Activated CD4-positive, alpha-beta T cell treated with anti-CD3 and anti-CD28 coated beads for 48 hours (primary cell): ENCODE data around the gene NUPR1.
"Not testable (repeated sequence)": the region's sequence is repeated elsewhere in the genome, so short reads cannot be mapped to it uniquely, and the experiment has no call there.

ENCODE experiments used
- DNase-seq: peaks from one replicate; pipeline ENCODE4 v3.0.0-alpha.2; 2020

NUPR1 gene

DNA sequence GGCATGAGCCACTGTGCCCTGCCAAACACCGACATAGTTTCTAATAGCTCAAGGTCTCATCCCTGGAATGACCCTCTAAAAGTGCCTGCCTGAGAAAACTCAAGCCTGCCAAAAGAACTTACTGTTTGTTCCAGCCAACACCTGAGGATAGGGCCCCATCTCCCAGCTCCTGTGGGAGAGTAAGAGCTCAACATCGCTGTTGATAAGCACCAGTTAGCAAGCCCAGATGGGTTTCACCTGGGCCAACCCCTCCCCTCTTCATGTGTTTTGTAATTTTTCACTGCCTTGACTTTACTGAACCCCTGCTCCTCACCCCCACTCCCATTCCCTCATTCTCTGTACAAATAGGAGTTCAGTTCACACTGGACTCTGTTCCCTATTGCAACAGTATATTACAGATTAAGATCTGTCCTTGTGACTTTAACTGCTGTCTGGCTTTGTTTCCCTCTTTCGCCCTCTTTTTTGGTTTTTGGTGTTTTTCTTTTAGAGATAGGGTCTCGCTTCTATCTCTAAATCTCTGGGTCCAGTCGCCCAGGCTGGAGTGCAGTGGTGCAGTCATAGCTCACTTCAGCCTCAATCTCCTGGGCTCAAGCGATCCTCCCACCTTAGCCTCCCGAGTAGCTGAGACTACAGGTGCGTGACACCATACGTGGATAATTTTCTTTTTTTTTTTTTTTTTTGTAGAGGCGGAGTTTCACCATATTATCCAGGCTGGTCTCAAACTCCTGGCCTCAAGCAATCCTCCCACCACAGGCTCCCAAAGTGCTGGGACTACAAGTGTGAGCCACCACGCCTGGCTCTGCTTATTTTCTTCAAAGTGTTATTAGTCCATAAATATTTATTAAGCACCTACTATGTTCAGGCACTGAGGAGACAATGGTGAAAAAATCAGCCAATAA is 12.3 kb downstream of the NUPR1 start:
- DNase-seq = no peak

DNA sequence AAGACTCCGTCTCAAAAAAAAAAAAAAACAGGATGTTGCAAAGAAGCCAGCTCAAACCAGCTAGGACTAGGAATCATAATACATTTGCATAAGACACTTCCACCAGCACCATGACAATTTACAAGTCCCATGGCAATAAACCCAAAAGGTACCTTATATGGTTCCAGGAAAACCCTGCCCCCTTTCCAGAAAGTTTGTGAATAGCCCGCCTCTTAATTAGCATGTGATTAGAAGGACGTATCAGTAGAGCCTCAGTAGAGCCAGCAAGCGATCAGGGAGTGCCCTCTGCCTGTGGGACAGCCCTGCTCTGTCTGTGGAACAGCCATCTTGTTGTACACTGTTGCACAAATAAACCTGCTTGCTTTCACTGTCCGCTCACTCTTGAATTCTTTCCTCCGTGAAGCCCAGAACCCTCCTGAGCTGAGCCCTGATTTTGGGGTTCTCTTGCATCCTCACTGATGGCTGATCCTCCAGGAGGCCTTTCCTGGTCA is 14.0 kb downstream of the NUPR1 start:
- DNase-seq = no peak

DNA sequence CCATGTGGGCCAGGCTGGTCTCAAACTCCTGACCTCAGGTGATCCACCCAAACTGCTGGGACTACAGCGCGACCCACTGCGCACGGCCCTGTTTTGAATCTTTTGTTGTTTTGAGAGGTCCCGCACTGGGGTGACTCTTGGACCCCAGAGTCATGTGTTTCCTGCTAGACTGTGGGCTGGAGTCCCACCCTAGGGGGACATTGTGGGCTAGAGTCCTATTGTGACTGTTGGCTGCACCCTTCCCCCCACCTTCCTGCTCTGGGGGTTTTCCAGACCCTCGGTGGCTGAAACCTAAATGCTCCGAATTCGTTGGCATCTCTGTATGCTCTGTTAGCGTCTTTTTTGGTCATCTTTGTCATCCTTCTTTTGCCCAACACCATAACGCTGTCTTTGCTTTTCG is 16.0 kb downstream of the NUPR1 start:
- DNase-seq = no peak

DNA sequence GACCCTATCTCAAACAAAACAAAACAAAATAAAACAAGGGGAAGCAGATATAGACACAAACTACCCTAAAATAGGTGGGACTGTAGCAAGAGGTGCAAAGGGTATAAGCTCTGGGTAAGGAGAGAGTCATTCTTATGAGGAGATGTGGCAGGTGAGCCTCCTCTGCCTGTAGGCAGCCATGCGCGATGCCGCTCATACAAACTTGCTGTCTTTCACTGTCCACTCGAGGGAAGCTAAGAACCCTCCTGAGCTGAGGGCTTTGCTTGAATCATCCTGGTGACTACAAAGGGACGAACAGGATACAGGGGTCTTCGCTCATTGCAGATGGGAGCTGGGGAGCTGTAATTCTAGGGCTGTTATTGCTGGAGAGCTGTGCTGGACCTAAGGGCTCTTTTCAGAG is 17.3 kb downstream of the NUPR1 start:
- no peak for DNase-seq

DNA sequence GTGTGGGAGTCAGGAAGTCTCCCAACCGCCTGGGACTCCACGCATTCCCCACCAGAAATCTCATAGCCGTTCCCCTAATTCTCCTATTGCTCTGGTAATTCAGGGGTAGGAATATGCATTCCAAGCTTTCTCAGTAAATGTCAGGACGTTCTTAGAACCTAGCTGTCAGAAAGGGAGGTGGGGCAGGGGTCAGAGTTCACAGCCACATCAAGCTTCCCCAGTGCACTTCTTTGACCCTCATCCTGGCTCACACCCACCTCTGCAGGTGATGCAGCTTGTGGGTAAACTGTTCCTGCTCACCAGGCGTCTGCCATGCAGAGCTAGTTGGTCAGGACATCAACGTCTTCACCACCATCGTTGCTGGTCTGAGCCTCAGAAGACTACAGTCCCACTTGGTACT is 18.1 kb downstream of the NUPR1 start:
- DNase-seq = no peak

DNA sequence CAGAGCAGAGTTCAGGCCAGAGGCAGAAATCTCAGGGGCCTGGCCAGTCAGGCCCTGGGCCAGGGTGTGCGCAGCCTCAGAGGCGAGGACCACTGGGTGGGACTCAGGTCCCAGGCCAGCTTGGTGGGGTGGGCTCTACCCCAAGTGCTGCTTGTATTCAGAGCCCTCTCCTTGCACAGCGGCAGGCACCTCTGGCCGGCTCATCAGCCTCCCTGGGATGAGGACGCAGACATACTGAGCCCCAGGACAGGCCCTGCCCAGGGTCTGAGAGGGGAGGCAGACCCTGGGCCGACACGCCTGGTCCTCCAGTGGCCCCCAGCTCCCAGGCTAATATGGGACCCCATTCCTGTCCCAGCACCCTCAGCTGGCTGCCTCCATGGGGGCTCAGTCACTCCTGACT is 24.5 kb downstream of the NUPR1 start:
- DNase-seq = no peak

DNA sequence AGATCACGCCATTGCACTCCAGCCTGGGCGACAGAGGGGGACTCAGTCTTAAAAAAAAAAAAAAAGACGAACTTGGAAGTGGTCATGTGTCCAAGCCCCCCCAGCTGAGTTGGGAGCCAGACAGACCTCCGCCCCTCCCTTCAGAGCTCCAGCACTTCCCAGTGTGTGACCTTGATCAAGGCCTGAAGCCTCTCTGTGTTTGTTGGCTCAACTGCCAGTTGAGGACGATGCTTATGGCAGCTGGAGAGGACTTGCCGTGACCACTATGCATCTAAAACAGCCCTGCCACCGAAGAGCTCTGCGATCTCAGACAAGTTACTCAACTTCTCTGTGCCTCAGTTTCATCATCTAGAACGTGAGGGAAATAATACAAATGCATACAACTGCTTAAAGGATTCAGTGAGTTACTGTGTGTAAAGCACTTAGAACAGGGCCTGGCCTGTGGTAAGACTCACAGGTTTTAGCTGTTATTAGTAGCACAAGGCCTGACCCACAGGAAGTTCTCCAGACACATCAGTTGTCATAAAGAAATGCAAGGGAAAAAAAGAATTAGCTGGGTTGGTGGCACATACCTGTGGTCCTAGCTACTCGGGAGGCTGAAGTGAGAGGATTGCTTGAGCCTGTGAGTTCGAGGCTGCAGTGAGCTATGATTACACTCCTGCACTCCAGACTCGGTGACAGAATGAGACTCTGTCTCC is 25.1 kb downstream of the NUPR1 start:
- no peak for DNase-seq

DNA sequence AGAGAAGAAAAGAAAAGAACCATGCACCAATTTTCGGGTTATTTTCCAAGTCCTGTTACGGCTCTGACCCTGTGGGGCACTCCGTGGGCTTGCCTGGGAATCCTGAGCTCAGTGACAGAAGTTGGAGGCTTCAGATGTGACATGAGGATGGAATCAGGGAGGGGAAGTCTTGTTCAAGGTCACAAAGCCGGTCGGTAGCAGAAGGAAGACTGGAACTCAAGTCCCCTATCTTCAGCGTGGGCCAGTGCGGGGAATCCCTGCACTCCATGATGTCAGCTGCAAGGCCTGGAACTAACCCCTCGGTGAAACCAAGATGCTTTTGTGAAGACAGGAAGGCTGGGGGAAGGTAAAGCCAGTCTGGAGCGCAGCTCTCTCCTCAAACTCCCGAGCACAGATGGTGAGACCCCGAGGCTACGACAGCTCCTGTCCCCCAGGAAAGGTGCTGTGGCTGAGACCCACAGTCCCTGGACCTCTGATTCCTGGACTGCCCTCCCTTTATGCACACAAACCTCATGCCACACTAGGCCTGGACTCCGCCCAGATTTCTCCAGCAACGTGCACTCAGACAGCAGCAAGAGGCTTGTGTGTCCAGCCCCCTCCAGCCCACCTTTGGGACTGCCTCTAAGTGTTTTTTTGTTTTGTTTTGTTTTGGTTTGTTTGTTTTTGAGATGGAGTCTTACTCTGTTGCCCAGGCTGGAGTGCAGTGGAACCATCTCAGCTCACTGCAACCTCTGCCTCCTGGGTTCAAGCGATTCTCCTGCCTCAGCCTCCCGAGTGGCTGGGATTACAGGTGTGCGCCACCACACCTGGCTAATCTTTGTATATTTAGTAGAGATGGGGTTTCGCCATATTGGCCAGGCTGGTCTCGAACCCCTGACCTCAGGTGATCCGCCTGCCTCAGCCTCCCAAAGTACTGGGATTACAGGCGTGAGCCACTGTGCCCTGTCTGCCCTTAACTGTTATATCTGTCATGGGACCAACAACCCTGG is 26.7 kb downstream of the NUPR1 start:
- no peak for DNase-seq

DNA sequence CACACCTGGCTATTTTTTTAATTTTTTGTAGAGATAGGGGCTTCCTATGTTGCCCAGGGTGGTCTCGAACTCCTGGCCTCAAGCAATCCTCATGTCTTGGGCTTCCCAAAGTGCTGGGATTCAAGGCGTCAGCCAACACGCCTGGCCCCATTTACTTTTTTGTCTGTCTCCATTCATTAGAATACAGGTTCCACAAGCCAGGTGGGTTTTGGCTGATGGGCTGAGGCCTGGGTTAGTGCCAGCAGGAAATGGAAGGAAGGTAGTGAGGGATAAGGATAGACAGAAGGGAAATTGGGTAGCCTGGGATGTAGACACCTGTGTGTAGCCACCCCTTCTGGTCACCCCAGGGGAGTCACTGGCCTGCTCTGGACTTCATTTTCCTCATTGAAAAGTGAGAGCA is 27.7 kb downstream of the NUPR1 start:
- no peak for DNase-seq

DNA sequence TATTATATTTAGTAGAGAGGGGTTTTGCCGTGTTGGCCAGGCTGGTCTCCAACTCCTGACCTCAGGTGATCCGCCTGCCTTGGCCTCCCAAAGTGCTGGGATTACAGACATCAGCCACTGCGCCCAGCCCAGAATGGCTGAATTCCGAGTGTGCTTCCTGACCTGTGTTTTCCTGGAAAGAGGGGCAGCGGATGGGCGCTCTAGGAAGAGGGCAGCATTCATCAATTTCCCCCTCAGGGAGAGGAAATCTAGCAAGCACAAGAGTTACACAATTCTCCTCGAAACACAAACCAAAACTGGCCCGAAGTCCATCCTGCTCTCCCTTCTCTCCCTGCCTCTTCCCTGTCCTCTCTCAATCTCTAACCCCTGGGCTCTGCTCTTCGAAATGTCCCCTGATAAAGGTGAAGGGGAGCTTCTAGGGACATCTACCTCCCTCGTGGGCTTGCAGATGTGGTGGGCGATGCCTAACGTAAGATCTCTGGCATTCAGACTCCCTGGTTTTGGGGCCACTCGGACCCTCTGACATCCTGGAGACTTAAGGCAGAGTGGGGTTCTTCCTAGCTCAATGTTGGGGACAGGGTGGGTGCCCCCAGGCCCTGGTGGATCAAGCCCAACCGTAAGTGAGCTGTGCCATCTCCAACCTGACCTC is 33.2 kb downstream of the NUPR1 start:
- DNase-seq = no peak

DNA sequence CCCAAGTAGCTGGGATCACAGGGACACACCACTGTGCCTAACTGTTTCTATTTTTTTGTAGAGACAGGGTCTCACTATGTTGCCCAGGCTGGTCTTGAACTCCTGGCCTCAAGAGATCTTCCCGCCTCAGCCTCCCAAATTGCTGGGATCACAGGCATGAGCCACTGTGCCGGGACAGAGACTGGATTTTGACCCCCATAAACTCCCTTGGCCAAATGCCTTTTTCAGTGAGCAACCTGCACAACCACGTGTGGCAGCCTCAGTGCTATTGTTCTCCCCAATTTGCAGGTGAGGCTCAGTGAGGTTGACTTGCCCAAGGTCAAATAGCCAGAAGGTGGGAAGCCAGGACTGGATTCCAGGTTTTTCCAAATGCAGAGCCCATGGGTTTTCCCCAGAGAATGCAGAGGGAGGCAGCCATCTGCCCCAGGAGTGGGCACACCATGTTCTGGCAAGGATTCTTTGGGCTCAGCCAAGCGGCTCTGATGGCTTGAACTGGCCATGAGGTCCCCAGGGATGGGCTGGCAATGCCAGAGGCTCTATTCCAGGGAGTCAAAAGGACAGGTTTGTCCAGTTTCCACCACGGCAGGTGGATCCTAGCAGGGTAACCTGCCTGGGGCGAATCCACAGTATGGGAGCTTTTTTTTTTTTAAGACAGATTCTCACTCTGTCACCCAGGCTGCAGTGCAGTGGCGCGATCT is 33.9 kb downstream of the NUPR1 start:
- no peak for DNase-seq

DNA sequence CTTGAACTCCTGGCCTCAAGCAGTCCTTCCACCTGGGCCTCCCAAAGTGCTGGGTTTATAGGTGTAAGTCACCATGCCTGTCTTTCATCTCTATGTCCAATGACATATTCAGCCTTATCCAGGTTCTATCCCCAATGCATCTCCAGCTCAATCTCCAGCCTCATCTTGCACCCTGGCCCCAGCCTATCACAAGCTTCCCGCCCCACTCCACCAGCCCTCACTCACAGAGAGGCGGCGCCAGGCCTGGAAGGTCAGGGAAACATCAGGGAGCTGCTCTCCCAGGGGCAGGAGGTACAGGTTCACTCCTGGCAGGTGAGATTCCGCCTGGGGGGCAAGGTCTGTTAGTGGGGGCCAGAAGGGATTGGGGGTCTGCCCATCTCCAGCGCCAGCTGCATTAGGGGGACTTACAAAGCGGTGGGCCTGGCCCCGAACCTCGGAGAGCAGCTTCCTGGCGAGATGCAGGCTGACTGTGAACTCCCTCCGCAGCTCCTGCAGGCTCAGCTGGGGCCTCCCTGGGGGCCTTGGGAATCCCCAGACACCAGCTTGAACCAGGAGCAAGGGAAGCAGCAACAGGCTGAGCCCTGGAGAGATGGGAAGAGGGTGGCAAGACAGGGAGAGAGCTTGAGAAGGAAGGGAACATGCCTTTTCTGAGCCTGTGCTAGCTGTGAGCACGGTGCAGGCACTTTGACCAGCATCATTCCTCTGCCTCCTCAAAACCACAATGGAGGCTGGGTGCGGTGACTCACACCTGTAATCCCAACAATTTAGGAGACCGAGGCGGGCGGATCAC is 35.1 kb downstream of the NUPR1 start:
- no peak for DNase-seq

DNA sequence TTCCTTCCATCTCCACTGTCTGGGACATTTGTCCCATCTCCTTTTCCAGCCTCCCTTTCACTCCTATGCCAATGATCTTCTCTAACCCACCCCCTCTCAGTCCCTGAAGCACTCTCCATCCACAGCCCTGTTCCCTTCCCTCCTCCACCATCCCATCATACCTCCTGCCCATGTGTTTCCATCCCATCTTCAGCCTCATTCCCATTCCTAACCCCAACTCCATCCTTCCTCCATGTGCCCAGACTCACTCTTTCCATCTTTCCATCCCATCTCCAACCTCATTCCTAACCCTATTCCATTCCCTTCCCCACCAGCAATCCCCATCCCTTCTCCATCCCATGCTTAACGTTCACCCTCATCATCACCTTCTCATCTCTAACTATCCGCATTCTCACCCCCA is 36.5 kb downstream of the NUPR1 start:
- no peak for DNase-seq

DNA sequence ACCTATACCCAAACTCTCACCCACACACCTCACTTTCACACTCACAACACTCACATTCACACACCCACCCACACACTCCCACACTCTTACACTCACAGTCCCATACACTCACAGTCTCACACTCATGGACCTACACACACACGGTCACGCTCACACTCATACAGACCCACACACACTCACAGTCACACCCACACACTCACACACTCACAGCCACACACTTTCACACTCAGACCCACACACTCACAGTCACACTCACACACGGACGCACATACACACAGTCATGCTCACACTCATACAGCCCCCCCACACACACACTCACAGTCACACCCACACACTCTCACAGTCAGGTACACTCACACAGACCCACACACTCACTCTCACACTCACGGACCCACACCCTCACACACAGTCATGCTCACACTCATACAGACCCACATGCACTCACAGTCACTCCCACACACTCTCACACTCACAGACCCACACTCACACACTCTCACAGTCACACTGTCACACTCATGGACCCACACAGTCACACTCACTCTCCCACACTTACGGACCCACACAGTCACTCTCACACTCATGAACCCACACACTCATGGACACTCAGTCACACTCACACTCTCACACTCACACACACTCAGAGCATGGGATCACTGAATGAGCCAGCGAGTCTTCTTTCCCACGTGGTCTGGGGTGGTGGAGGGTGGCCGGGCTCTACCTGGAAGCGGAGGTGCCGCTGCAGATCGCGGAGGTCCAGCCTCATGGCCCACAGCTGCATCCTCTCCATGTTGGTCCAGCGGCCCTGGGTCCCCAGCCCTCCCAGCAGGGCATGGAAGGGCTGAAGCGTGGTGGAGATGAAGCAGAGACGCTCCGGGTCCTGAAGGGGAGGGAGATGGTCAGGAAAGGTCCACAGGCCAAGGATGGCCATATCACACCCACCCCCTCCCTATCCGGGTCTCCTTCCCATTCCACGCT is 37.2 kb downstream of the NUPR1 start:
- DNase-seq = no peak

DNA sequence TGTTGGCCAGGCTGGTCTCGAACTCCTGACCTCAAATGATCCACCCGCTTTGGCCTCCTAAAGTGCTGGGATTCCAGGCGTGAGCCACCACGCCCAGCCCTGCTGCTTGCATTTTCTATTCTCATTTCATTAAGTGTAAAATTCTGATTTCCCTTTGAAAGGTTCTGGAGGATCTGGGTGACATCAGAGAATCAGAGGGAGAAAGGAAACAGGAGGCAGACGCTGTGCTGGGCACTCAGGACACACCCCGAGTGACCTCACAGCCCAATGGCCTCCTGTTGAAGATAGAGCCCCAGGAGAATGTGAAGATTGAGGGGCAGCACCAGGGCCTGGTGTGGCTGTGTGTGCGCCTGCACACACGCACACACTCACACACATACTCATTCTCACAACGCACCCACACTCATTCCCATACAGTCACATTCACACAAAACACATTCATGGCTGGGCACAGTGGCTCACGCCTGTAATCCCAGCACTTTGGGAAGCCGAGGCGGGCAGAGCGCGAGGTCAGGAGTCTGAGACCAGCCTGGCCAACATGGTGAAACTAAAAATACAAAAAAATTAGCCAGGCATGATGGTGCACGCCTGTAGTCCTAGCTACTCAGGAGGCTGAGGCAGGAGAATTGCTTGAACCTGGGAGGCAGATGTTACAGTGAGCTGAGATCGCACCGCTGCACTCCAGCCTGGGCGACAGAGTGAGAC is 38.1 kb downstream of the NUPR1 start:
- not testable (repeated sequence) for DNase-seq

DNA sequence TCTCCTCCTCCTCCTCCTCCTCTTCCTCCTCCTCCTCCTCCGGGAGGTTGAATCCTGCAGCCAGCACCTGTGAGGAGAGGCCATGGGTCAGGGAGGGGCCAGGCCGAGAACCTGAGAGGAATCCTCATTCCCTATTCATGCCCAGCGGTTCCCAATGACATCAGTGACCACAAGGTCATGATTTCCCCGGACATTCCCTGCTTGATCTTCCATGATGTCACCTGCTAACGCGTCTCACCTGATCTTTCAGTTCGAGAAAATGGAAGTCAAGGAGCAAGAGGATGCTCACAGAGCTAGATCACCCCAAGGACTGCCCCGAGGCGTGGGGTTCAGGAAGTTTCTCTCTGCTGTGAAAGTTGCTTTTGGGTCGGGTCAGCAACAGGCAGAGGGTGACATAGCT is 38.9 kb downstream of the NUPR1 start:
- DNase-seq = no peak

DNA sequence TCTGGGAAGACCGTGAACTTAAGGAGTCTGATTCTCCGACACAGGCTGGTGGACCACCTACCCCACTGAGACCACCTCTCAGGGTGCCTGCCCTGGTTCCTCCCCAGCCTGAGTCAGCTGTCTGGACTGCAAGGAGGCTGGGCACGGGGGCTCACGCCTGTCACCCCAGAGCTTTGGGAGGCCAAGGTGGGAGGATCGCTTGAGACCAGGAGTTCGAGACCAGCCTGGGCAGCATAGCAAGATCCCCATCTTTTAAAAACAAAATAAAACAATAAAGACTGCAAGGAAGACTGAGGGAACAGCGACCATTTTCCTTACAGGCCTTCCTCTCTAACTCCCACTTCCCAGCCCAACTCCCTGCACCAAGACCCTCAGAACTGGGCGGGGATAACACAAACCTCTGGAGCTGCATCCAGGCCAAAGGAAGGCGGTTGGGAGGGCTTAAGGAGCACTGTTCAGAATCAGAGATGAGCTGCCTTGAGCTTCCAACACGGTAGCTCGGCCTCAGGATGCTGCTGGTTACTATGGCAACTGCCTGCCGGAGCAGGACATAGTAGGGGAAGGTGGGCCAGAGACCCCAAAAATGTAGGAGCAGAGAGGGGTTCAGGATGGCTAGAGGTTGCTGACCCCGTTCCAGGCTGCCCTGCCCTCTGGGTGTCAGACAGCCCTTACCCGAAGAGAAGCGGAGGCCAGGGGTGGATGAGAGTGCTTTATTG is 40.0 kb downstream of the NUPR1 start:
- DNase-seq = no peak

DNA sequence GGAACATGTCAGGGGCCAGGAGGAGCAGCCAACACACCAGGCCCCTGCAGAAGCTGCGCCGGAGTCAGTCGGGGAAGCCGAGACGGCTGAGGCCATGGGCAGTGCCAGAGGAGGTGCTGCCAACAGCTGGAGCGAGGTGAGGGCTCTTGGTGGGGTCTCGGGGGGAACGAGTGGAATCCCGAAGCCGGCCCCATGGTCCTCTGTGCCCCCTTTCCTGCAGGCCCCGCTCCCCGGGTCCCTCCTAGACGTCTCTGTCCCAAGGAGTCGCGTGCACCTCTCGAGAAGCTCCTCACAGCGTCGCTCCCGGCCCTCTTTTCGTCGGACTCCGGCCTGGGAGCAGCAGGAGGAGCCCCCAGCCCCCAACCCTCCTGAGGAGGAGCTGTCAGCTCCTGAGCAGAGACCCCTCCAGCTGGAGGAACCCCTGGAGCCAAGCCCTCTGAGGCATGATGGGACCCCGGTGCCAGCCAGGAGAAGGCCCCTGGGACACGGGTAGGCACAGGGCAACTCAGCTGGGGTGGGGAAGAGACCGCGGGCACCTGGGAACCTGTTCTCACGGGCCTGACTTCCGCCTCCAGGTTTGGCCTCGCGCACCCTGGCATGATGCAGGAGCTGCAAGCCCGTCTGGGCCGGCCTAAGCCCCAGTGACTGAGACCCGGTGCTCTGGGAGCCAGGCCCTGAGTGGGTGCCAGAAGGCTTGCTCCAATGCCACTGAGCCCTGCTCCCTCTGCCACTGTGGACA is 40.7 kb downstream of the NUPR1 start:
- no peak for DNase-seq
